Upper lobe of right lung (tissue), 1 donor: ENCODE measurements around the gene PPM1H. TPM values are rescaled to one million over a fixed set of nuclear protein-coding genes. Genes with fewer than 3 reads are reported as not detected.

Experiments
- ATAC-seq: fragments of 200-7000 bp; cut with Tn5 transposase; one replicate; pipeline ENCODE4 v1.9.1; 2020; ENCODE audit warnings: mild to moderate bottlenecking, moderate library complexity
- DNase-seq: peaks from one replicate; pipeline ENCODE4 v3.0.0-alpha.2; 2020
- H3K27ac ChIP-seq: fragments of 200-600 bp; one replicate; pipeline ENCODE4 v1.8.0; 2022
- H3K27me3 ChIP-seq: fragments of 200-600 bp; one replicate; pipeline ENCODE4 v1.8.0; 2022; ENCODE audit warnings: mild to moderate bottlenecking
- H3K36me3 ChIP-seq: fragments of 200-600 bp; one replicate; pipeline ENCODE4 v1.8.0; 2022
- H3K4me1 ChIP-seq: fragments of 200-600 bp; one replicate; pipeline ENCODE4 v1.8.0; 2022
- H3K4me3 ChIP-seq: fragments of 200-600 bp; one replicate; pipeline ENCODE4 v1.8.0; 2022; ENCODE audit warnings: mild to moderate bottlenecking
- H3K9me3 ChIP-seq: fragments of 200-600 bp; one replicate; pipeline ENCODE4 v1.8.0; 2022
- intact Hi-C: fragments of 100-400 bp; cut with DNase I; formaldehyde crosslinking; loops from one replicate; pipeline ENCODE4 v1.11.0; 2022
- total RNA-seq: library from RNA; stranded (reverse); fragmentation: NEBNext Ultra II Directional; extraction: Animal tissue kit (Norgen Biotek cat#: 25700); gene quantifications from one replicate; pipeline ENCODE4 v1.2.1, GENCODE V29; 2021
- TF ChIP-seq, protein P1 (sequence below): fragments of 200-600 bp; IDR thresholded peaks from one replicate; pipeline ENCODE4 v1.8.0; 2022; ENCODE audit warnings: antibody characterized with exemption
- donor health status: DM: no; HTN: yes; CAD: no; lungs with severe emphysema.

Gene PPM1H
- total RNA-seq, 1 donor from 2014 or later = 8.0 TPM

DNA sequence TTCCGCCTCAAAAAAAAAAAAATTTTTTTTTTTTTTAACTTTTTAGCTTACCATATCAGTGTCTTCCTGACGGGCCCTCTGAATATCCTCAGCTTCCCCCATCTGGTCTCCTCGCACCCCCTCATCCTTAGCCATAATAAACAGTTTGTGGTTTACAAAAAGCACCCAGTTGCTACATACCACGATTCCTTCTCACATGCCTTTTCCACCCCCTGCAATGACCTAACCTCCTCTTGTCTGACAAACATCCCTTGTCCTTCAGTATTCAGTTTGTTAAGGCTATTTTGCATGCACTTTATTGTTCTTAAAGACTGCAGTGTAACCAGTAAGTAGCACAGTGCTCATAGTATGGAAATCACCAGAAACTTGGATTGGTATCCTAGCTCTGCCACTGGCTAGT is 88.5 kb downstream of the PPM1H start:
- Histone ChIP-seq H3K4me3 (no peak overlapping the region), H3K27ac (no peak overlapping the region), H3K4me1 (peaks cover 12% of the 10 kb centered on the region), H3K9me3 (no peaks in the 10 kb centered on the region), H3K36me3 (no peaks in the 10 kb centered on the region), H3K27me3 (no peaks in the 10 kb centered on the region)
- intact Hi-C loops = no loop called here
- no peak for DNase-seq
- no peak for ATAC-seq
- TF ChIP-seq, protein P1, sequence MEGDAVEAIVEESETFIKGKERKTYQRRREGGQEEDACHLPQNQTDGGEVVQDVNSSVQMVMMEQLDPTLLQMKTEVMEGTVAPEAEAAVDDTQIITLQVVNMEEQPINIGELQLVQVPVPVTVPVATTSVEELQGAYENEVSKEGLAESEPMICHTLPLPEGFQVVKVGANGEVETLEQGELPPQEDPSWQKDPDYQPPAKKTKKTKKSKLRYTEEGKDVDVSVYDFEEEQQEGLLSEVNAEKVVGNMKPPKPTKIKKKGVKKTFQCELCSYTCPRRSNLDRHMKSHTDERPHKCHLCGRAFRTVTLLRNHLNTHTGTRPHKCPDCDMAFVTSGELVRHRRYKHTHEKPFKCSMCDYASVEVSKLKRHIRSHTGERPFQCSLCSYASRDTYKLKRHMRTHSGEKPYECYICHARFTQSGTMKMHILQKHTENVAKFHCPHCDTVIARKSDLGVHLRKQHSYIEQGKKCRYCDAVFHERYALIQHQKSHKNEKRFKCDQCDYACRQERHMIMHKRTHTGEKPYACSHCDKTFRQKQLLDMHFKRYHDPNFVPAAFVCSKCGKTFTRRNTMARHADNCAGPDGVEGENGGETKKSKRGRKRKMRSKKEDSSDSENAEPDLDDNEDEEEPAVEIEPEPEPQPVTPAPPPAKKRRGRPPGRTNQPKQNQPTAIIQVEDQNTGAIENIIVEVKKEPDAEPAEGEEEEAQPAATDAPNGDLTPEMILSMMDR = no peak

DNA sequence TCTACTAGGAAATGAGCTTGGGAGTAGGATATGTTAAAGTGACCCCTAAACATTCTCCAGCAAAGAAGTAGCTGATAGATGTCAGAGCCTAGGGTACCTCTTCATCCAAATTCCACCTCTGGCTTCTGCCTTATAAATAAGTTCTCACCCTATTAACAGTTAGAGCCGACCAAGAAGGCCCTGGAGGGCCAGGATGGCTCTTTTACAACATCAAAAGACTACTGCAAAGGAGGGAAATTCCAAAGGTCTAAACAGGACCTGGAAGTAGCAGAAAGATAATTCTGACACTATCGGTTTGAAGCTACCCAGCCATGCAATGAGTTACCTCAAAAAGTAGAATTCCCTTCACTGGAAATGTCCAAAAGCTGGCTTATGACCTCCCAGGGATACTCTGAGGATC is 90.0 kb downstream of the PPM1H start:
- Histone ChIP-seq H3K27ac (no peak overlapping the region), H3K36me3 (no peaks in the 10 kb centered on the region), H3K9me3 (no peaks in the 10 kb centered on the region), H3K4me3 (no peak overlapping the region), H3K27me3 (no peaks in the 10 kb centered on the region), H3K4me1 (peaks cover 12% of the 10 kb centered on the region)
- TF ChIP-seq, protein P1 = no peak
- ATAC-seq (no peak), DNase-seq (no peak)
- intact Hi-C loops = no loop called here

DNA sequence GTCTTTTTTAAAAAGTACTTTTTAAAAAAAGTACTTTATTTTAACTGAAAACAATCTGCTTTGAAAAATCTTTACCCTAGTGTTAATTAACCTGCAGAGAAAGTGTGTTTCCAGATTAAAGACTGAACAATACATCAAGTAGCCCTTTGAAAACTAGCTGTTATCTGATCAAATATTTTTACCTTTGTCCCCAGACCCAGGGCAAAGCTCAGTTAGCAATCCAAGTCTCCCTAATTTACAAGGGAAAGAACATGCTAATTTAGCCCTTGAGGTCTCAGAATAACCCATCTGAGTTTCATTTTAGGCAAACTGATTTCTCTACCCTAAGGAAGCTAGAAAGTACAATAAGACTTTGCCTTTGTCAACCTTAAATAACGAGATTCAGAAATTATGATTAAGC is 91.2 kb downstream of the PPM1H start:
- Histone ChIP-seq H3K9me3 (no peaks in the 10 kb centered on the region), H3K27me3 (no peaks in the 10 kb centered on the region), H3K4me1 (peaks cover 12% of the 10 kb centered on the region), H3K4me3 (no peak overlapping the region), H3K27ac (no peak overlapping the region), H3K36me3 (no peaks in the 10 kb centered on the region)
- TF ChIP-seq, protein P1 = no peak
- intact Hi-C loops = no loop called here
- ATAC-seq (no peak), DNase-seq (no peak)

DNA sequence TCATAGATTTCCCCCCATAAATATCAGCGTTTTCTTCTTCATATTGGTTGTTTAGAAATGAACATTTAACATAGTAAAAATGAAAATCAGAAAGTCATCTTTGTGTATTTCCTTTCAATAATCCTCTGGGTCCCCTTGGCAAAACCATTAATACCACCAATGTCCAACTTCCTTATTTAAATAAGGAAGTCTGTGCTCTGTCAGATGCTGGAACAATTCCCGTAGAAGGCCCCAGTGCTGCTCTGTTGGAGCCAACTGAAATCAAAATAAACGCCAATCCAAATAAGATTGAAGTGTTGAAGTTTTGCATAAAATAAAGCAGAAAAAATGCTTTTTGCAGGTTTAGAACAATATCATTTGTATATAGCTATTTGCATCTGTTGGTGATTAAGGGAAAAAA is 93.1 kb downstream of the PPM1H start:
- TF ChIP-seq, protein P1 = no peak
- ATAC-seq (peak; percentile 57), DNase-seq (no peak)
- no peaks in the 10 kb centered on the region for H3K27me3 ChIP-seq
- H3K27ac ChIP-seq = no peak overlapping the region
- H3K9me3 ChIP-seq = no peaks in the 10 kb centered on the region
- H3K4me3 ChIP-seq = no peak overlapping the region
- intact Hi-C loops = no loop called here
- no peaks in the 10 kb centered on the region for H3K36me3 ChIP-seq
- H3K4me1 ChIP-seq = peaks cover 12% of the 10 kb centered on the region

DNA sequence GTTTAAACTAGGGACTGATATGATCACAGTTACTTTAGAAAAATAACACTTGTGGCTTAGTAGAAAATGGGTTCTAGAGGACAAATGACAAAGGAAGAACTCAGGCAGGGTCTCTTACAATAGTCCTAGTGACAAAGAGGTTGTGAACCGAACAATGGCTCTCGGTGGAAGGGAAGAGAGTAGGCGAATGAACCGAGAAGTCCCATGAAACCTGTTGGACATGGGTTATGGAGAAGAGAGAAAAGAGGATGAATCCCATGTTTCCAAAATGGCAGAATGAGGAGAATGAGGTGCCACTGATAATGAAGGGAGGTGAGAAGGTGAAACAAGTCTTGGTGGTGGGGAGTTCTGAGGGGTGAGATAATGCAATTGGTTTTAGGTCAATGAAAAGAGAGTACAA is 94.1 kb downstream of the PPM1H start:
- TF ChIP-seq, protein P1 = no peak
- intact Hi-C loops = no loop called here
- no peak overlapping the region for H3K27ac ChIP-seq
- H3K27me3 ChIP-seq = no peaks in the 10 kb centered on the region
- ATAC-seq = no peak
- DNase-seq = no peak
- H3K9me3 ChIP-seq = no peaks in the 10 kb centered on the region
- no peaks in the 10 kb centered on the region for H3K36me3 ChIP-seq
- no peak overlapping the region for H3K4me3 ChIP-seq
- H3K4me1 ChIP-seq = peaks cover 12% of the 10 kb centered on the region
